HCT116 (cell line): Measurements from ENCODE around the gene SFRP2.

Experiments
- RAD21 ChIP-seq: IDR thresholded peaks from 2 replicates; pipeline ENCODE4 v1.6.1; 2012; ENCODE audit warnings: low read depth, mild to moderate bottlenecking
- SIN3A ChIP-seq: IDR thresholded peaks from 2 replicates; pipeline ENCODE4 v1.6.1; 2012; ENCODE audit warnings: low read depth

GRCh38 chr4:153814789-153815188 lies 25.9 kb upstream of the SFRP2 start:
- TF ChIP-seq RAD21 (no peak), SIN3A (no peak)
